ENCODE measurements around the gene CCDC33.

CCDC33 gene

GRCh38 chr15:74377831-74378766 is 142.0 kb downstream of the CCDC33 start:
- Histone ChIP-seq H3K9ac (ENCODE audit: low read length) (no peak overlapping the region), H3K4me1 (ENCODE audit: control insufficient read depth, insufficient read depth, low read length) (peaks cover 3% of the 10 kb centered on the region), H3K27ac (ENCODE audit: low read depth, low read length) (no peak overlapping the region), H3K4me3 (ENCODE audit: low read length) (no peak overlapping the region), H3K27me3 (ENCODE audit: control insufficient read depth, insufficient read depth, low read length) (no peaks in the 10 kb centered on the region), H3K36me3 (ENCODE audit: control insufficient read depth, insufficient read depth, low read length) (no peaks in the 10 kb centered on the region)

DNA sequence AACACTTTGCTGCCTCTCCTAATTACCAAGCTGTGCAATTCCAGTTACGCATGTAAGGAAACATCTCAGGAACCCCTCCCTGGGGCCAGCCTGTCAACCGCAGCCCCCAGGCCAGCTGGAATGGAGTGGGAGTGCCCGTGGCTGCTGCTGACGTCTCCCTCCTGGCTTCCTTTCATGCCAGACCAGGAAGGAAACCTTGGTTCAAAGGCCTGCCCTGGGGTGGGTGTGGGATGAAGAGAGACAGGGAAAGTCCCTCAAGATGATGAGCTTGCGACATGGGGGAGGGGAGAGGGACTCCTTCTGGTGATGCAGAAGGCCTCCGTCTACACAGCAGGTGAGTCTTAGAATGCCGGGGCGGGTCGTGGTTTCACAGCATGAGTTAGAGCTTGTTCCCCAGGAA is 142.7 kb downstream of the CCDC33 start:
- Histone ChIP-seq H3K27me3 (ENCODE audit: control insufficient read depth, insufficient read depth, low read length) (no peaks in the 10 kb centered on the region), H3K4me1 (ENCODE audit: control insufficient read depth, insufficient read depth, low read length) (peaks cover 3% of the 10 kb centered on the region), H3K36me3 (ENCODE audit: control insufficient read depth, insufficient read depth, low read length) (no peaks in the 10 kb centered on the region), H3K4me3 (ENCODE audit: low read length) (no peak overlapping the region), H3K9ac (ENCODE audit: low read length) (no peak overlapping the region), H3K27ac (ENCODE audit: low read depth, low read length) (no peak overlapping the region)

GRCh38 chr15:74380361-74381189 is 144.4 kb downstream of the CCDC33 start:
- Histone ChIP-seq H3K9ac (ENCODE audit: low read length) (no peak overlapping the region), H3K27me3 (ENCODE audit: control insufficient read depth, insufficient read depth, low read length) (no peaks in the 10 kb centered on the region), H3K36me3 (ENCODE audit: control insufficient read depth, insufficient read depth, low read length) (no peaks in the 10 kb centered on the region), H3K4me3 (ENCODE audit: low read length) (no peak overlapping the region), H3K4me1 (ENCODE audit: control insufficient read depth, insufficient read depth, low read length) (no peaks in the 10 kb centered on the region), H3K27ac (ENCODE audit: low read depth, low read length) (no peak overlapping the region)

GRCh38 chr15:74381190-74381453 is 145.0 kb downstream of the CCDC33 start:
- Histone ChIP-seq H3K36me3 (ENCODE audit: control insufficient read depth, insufficient read depth, low read length) (no peaks in the 10 kb centered on the region), H3K27me3 (ENCODE audit: control insufficient read depth, insufficient read depth, low read length) (no peaks in the 10 kb centered on the region), H3K4me3 (ENCODE audit: low read length) (no peak overlapping the region), H3K9ac (ENCODE audit: low read length) (no peak overlapping the region), H3K27ac (ENCODE audit: low read depth, low read length) (no peak overlapping the region), H3K4me1 (ENCODE audit: control insufficient read depth, insufficient read depth, low read length) (no peaks in the 10 kb centered on the region)

DNA sequence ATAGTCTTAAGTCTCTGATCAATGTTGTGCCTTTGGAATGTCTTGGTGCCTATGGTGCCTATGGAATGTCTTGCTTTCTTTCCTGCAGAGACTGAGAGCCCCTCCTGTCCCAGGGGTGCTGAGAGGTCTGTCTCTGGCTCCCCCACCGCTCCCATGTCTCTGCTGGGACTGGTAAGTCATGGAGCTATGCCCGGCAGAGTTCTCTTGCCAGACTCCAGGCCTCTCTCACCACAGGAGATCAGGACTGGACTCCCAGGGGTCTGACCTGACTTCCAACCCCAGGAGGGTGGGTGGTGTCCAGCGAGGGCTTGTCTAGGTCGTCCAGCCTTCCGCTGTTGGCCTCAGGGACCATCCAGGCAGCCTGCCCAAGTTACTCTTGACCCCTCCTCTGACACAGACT is 145.4 kb downstream of the CCDC33 start:
- no peaks in the 10 kb centered on the region for H3K4me1 ChIP-seq (ENCODE audit: control insufficient read depth, insufficient read depth, low read length)
- H3K9ac ChIP-seq (ENCODE audit: low read length): no peak overlapping the region

GRCh38 chr15:74382004-74382816 is 146.1 kb downstream of the CCDC33 start:
- H3K4me3 ChIP-seq (ENCODE audit: low read length): no peak overlapping the region

More for the DNA sequence above, 145.4 kb downstream of the CCDC33 start:
- Histone ChIP-seq H3K4me3 (ENCODE audit: low read length) (no peak overlapping the region), H3K36me3 (ENCODE audit: control insufficient read depth, insufficient read depth, low read length) (no peaks in the 10 kb centered on the region), H3K27me3 (ENCODE audit: control insufficient read depth, insufficient read depth, low read length) (no peaks in the 10 kb centered on the region), H3K27ac (ENCODE audit: low read depth, low read length) (no peak overlapping the region)

GRCh38 chr15:74383286-74383685 is 147.2 kb downstream of the CCDC33 start:
- Histone ChIP-seq H3K4me1 (ENCODE audit: control insufficient read depth, insufficient read depth, low read length) (no peaks in the 10 kb centered on the region), H3K9ac (ENCODE audit: low read length) (no peak overlapping the region), H3K4me3 (ENCODE audit: low read length) (no peak overlapping the region), H3K27ac (ENCODE audit: low read depth, low read length) (no peak overlapping the region), H3K27me3 (ENCODE audit: control insufficient read depth, insufficient read depth, low read length) (no peaks in the 10 kb centered on the region), H3K36me3 (ENCODE audit: control insufficient read depth, insufficient read depth, low read length) (no peaks in the 10 kb centered on the region)

More at GRCh38 chr15:74382004-74382816, 146.1 kb downstream of the CCDC33 start:
- no peaks in the 10 kb centered on the region for H3K36me3 ChIP-seq (ENCODE audit: control insufficient read depth, insufficient read depth, low read length)
- no peaks in the 10 kb centered on the region for H3K27me3 ChIP-seq (ENCODE audit: control insufficient read depth, insufficient read depth, low read length)
- H3K4me1 ChIP-seq (ENCODE audit: control insufficient read depth, insufficient read depth, low read length): no peaks in the 10 kb centered on the region
- H3K9ac ChIP-seq (ENCODE audit: low read length): no peak overlapping the region
- H3K27ac ChIP-seq (ENCODE audit: low read depth, low read length): no peak overlapping the region

- H3K9ac ChIP-seq (ENCODE audit: low read length): no peak overlapping the region
- no peaks in the 10 kb centered on the region for H3K27me3 ChIP-seq (ENCODE audit: control insufficient read depth, insufficient read depth, low read length)
- H3K4me1 ChIP-seq (ENCODE audit: control insufficient read depth, insufficient read depth, low read length): no peaks in the 10 kb centered on the region
- no peaks in the 10 kb centered on the region for H3K36me3 ChIP-seq (ENCODE audit: control insufficient read depth, insufficient read depth, low read length)
- no peak overlapping the region for H3K27ac ChIP-seq (ENCODE audit: low read depth, low read length)
- no peak overlapping the region for H3K4me3 ChIP-seq (ENCODE audit: low read length)
Observed at GRCh38 chr15:74383695-74384565, 147.8 kb downstream of the CCDC33 start.

- Histone ChIP-seq H3K27me3 (ENCODE audit: control insufficient read depth, insufficient read depth, low read length) (no peaks in the 10 kb centered on the region), H3K9ac (ENCODE audit: low read length) (no peak overlapping the region), H3K36me3 (ENCODE audit: control insufficient read depth, insufficient read depth, low read length) (no peaks in the 10 kb centered on the region), H3K4me1 (ENCODE audit: control insufficient read depth, insufficient read depth, low read length) (no peaks in the 10 kb centered on the region), H3K27ac (ENCODE audit: low read depth, low read length) (no peak overlapping the region), H3K4me3 (ENCODE audit: low read length) (no peak overlapping the region)
Observed at GRCh38 chr15:74384566-74384880, 148.4 kb downstream of the CCDC33 start.

GRCh38 chr15:74384881-74385643 is 148.9 kb downstream of the CCDC33 start:
- Histone ChIP-seq H3K4me1 (ENCODE audit: control insufficient read depth, insufficient read depth, low read length) (no peaks in the 10 kb centered on the region), H3K36me3 (ENCODE audit: control insufficient read depth, insufficient read depth, low read length) (no peaks in the 10 kb centered on the region), H3K4me3 (ENCODE audit: low read length) (no peak overlapping the region), H3K9ac (ENCODE audit: low read length) (no peak overlapping the region), H3K27me3 (ENCODE audit: control insufficient read depth, insufficient read depth, low read length) (no peaks in the 10 kb centered on the region), H3K27ac (ENCODE audit: low read depth, low read length) (no peak overlapping the region)

DNA sequence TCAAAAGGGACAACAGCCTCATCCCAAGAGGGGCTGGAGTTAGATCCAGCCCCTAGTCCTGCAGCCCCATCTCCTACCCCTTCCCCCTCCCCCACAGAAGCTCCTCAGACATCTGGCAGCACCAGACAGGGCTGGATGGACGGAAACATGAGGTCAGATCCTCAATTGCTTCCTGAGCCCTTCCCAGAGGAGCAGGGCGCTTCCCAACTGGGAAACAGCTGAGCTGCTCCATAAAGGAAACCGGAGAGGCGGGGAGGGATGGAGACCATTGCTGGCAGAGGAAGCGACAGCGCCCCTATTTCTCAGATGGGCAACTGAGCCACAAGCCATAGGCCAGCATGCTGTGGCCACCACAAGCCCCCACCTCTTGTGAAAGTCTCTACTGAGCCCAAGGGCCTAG is 149.6 kb downstream of the CCDC33 start:
- H3K9ac ChIP-seq (ENCODE audit: low read length): no peak overlapping the region
- H3K27me3 ChIP-seq (ENCODE audit: control insufficient read depth, insufficient read depth, low read length): no peaks in the 10 kb centered on the region
- no peak overlapping the region for H3K4me3 ChIP-seq (ENCODE audit: low read length)
- no peak overlapping the region for H3K27ac ChIP-seq (ENCODE audit: low read depth, low read length)
- no peaks in the 10 kb centered on the region for H3K4me1 ChIP-seq (ENCODE audit: control insufficient read depth, insufficient read depth, low read length)
- H3K36me3 ChIP-seq (ENCODE audit: control insufficient read depth, insufficient read depth, low read length): no peaks in the 10 kb centered on the region
